ENCODE results near the gene USP48. TPM values are rescaled to one million over a fixed set of nuclear protein-coding genes. Genes with fewer than 3 reads are reported as not detected.

Gene USP48
- polyA plus RNA-seq, 2 donors: 14.4 to 18.4 TPM

- Histone ChIP-seq H3K9me3 (ENCODE audit: control insufficient read depth in 2 of 2, insufficient read depth in 1 of 2, low read depth in 1 of 2, low read length in 1 of 2) (no peaks in the 10 kb centered on the region), H3K27me3 (ENCODE audit: control insufficient read depth in 1 of 2, insufficient read depth in 2 of 2, low read length in 2 of 2) (no peaks in the 10 kb centered on the region), H3K4me3 (ENCODE audit: low read depth in 1 of 2, low read length in 2 of 2) (no peak overlapping the region), H3K4me1 (ENCODE audit: control insufficient read depth in 2 of 2, insufficient read depth in 2 of 2, low read length in 1 of 2) (peaks cover 5% of the 10 kb centered on the region in 2 donors), H3K36me3 (ENCODE audit: control insufficient read depth in 2 of 2, insufficient read depth in 2 of 2, low read length in 1 of 2) (no peaks in the 10 kb centered on the region), H3K27ac (ENCODE audit: low read depth in 2 of 2, low read length in 1 of 2) (no peak overlapping the region)
- 71 to 79% methylated on average over 12 of the region's 12 CpGs for WGBS, 2 donors
These were observed 32.9 kb upstream of the USP48 start for GRCh38 chr1:21815724-21816321.

- Histone ChIP-seq H3K4me3 (ENCODE audit: low read depth in 1 of 2, low read length in 2 of 2) (no peak overlapping the region), H3K36me3 (ENCODE audit: control insufficient read depth in 2 of 2, insufficient read depth in 2 of 2, low read length in 1 of 2) (no peaks in the 10 kb centered on the region), H3K27ac (ENCODE audit: low read depth in 2 of 2, low read length in 1 of 2) (no peak overlapping the region), H3K9me3 (ENCODE audit: control insufficient read depth in 2 of 2, insufficient read depth in 1 of 2, low read depth in 1 of 2, low read length in 1 of 2) (no peaks in the 10 kb centered on the region), H3K27me3 (ENCODE audit: control insufficient read depth in 1 of 2, insufficient read depth in 2 of 2, low read length in 2 of 2) (no peaks in the 10 kb centered on the region), H3K4me1 (ENCODE audit: control insufficient read depth in 2 of 2, insufficient read depth in 2 of 2, low read length in 1 of 2) (peaks cover 5% of the 10 kb centered on the region in 2 donors)
- WGBS, 2 donors: 87 to 91% methylated on average over 15 of the region's 15 CpGs
These were observed 32.1 kb upstream of the USP48 start for GRCh38 chr1:21814981-21815582.

- 14 to 17% methylated on average over 50 to 65 of the region's 65 CpGs for WGBS, 2 donors
- Histone ChIP-seq H3K4me3 (ENCODE audit: low read depth in 1 of 2, low read length in 2 of 2) (peak overlapping the region; percentile 17 to 27), H3K27ac (ENCODE audit: low read depth in 2 of 2, low read length in 1 of 2) (no peak overlapping the region), H3K36me3 (ENCODE audit: control insufficient read depth in 2 of 2, insufficient read depth in 2 of 2, low read length in 1 of 2) (no peaks in the 10 kb centered on the region), H3K27me3 (ENCODE audit: control insufficient read depth in 1 of 2, insufficient read depth in 2 of 2, low read length in 2 of 2) (no peaks in the 10 kb centered on the region), H3K9me3 (ENCODE audit: control insufficient read depth in 2 of 2, insufficient read depth in 1 of 2, low read depth in 1 of 2, low read length in 1 of 2) (no peaks in the 10 kb centered on the region), H3K4me1 (ENCODE audit: control insufficient read depth in 2 of 2, insufficient read depth in 2 of 2, low read length in 1 of 2) (peaks cover 5% of the 10 kb centered on the region in 2 donors)
These were observed 31.4 kb upstream of the USP48 start for GRCh38 chr1:21814241-21814918.

- Histone ChIP-seq H3K4me1 (ENCODE audit: control insufficient read depth in 2 of 2, insufficient read depth in 2 of 2, low read length in 1 of 2) (peaks cover 5% of the 10 kb centered on the region in 2 donors), H3K4me3 (ENCODE audit: low read depth in 1 of 2, low read length in 2 of 2) (no peak overlapping the region), H3K36me3 (ENCODE audit: control insufficient read depth in 2 of 2, insufficient read depth in 2 of 2, low read length in 1 of 2) (no peaks in the 10 kb centered on the region), H3K27ac (ENCODE audit: low read depth in 2 of 2, low read length in 1 of 2) (no peak overlapping the region), H3K27me3 (ENCODE audit: control insufficient read depth in 1 of 2, insufficient read depth in 2 of 2, low read length in 2 of 2) (no peaks in the 10 kb centered on the region), H3K9me3 (ENCODE audit: control insufficient read depth in 2 of 2, insufficient read depth in 1 of 2, low read depth in 1 of 2, low read length in 1 of 2) (no peaks in the 10 kb centered on the region)
- WGBS, 2 donors: 92 to 97% methylated on average over 3 of the region's 3 CpGs
These were observed 30.6 kb upstream of the USP48 start for GRCh38 chr1:21813542-21813941.

GRCh38 chr1:21811875-21812305 lies 28.9 kb upstream of the USP48 start, which contains the start of gene LDLRAD2:
TSS of gene LDLRAD2 (plus strand) at chr1:21812265. CDS start at chr1:21812452, 187 bp downstream.
- Histone ChIP-seq H3K27me3 (ENCODE audit: control insufficient read depth in 1 of 2, insufficient read depth in 2 of 2, low read length in 2 of 2) (no peaks in the 10 kb centered on the region), H3K4me1 (ENCODE audit: control insufficient read depth in 2 of 2, insufficient read depth in 2 of 2, low read length in 1 of 2) (peaks cover 5% of the 10 kb centered on the region in 2 donors), H3K9me3 (ENCODE audit: control insufficient read depth in 2 of 2, insufficient read depth in 1 of 2, low read depth in 1 of 2, low read length in 1 of 2) (no peaks in the 10 kb centered on the region), H3K27ac (ENCODE audit: low read depth in 2 of 2, low read length in 1 of 2) (no peak within 1 kb of the TSS), H3K4me3 (ENCODE audit: low read depth in 1 of 2, low read length in 2 of 2) (no peak within 1 kb of the TSS), H3K36me3 (ENCODE audit: control insufficient read depth in 2 of 2, insufficient read depth in 2 of 2, low read length in 1 of 2) (no peaks in the 10 kb centered on the region)
- 59% methylated on average over 2 of the region's 2 CpGs for WGBS, 2 donors

GRCh38 chr1:21804536-21804935 lies 21.6 kb upstream of the USP48 start:
- Histone ChIP-seq H3K4me1 (ENCODE audit: control insufficient read depth in 2 of 2, insufficient read depth in 2 of 2, low read length in 1 of 2) (no peaks in the 10 kb centered on the region), H3K27me3 (ENCODE audit: control insufficient read depth in 1 of 2, insufficient read depth in 2 of 2, low read length in 2 of 2) (no peaks in the 10 kb centered on the region), H3K27ac (ENCODE audit: low read depth in 2 of 2, low read length in 1 of 2) (no peak overlapping the region), H3K9me3 (ENCODE audit: control insufficient read depth in 2 of 2, insufficient read depth in 1 of 2, low read depth in 1 of 2, low read length in 1 of 2) (no peaks in the 10 kb centered on the region), H3K36me3 (ENCODE audit: control insufficient read depth in 2 of 2, insufficient read depth in 2 of 2, low read length in 1 of 2) (no peaks in the 10 kb centered on the region), H3K4me3 (ENCODE audit: low read depth in 1 of 2, low read length in 2 of 2) (no peak overlapping the region)
- 87 to 88% methylated on average over 2 of the region's 2 CpGs for WGBS, 2 donors

GRCh38 chr1:21801100-21801499 lies 18.2 kb upstream of the USP48 start:
- H3K27me3 ChIP-seq (ENCODE audit: control insufficient read depth in 1 of 2, insufficient read depth in 2 of 2, low read length in 2 of 2): no peaks in the 10 kb centered on the region
- no peaks in the 10 kb centered on the region for H3K4me1 ChIP-seq (ENCODE audit: control insufficient read depth in 2 of 2, insufficient read depth in 2 of 2, low read length in 1 of 2)
- H3K27ac ChIP-seq (ENCODE audit: low read depth in 2 of 2, low read length in 1 of 2): no peak overlapping the region
- 90 to 92% methylated on average over 4 of the region's 4 CpGs for WGBS, 2 donors
- H3K4me3 ChIP-seq (ENCODE audit: low read depth in 1 of 2, low read length in 2 of 2): no peak overlapping the region
- H3K9me3 ChIP-seq (ENCODE audit: control insufficient read depth in 2 of 2, insufficient read depth in 1 of 2, low read depth in 1 of 2, low read length in 1 of 2): no peaks in the 10 kb centered on the region
- H3K36me3 ChIP-seq (ENCODE audit: control insufficient read depth in 2 of 2, insufficient read depth in 2 of 2, low read length in 1 of 2): no peaks in the 10 kb centered on the region

- no peaks in the 10 kb centered on the region for H3K4me1 ChIP-seq (ENCODE audit: control insufficient read depth in 2 of 2, insufficient read depth in 2 of 2, low read length in 1 of 2)
- H3K4me3 ChIP-seq (ENCODE audit: low read depth in 1 of 2, low read length in 2 of 2): no peak overlapping the region
- H3K27ac ChIP-seq (ENCODE audit: low read depth in 2 of 2, low read length in 1 of 2): no peak overlapping the region
- H3K9me3 ChIP-seq (ENCODE audit: control insufficient read depth in 2 of 2, insufficient read depth in 1 of 2, low read depth in 1 of 2, low read length in 1 of 2): peaks cover 0 to 2% of the 10 kb centered on the region in 2 donors
- WGBS, 2 donors: 69 to 72% methylated on average over 5 of the region's 5 CpGs
- no peaks in the 10 kb centered on the region for H3K27me3 ChIP-seq (ENCODE audit: control insufficient read depth in 1 of 2, insufficient read depth in 2 of 2, low read length in 2 of 2)
- H3K36me3 ChIP-seq (ENCODE audit: control insufficient read depth in 2 of 2, insufficient read depth in 2 of 2, low read length in 1 of 2): no peaks in the 10 kb centered on the region
These were observed 16.8 kb upstream of the USP48 start for GRCh38 chr1:21799730-21800129.

- 95 to 96% methylated on average over 6 of the region's 6 CpGs for WGBS, 2 donors
- Histone ChIP-seq H3K27ac (ENCODE audit: low read depth in 2 of 2, low read length in 1 of 2) (no peak overlapping the region), H3K36me3 (ENCODE audit: control insufficient read depth in 2 of 2, insufficient read depth in 2 of 2, low read length in 1 of 2) (no peaks in the 10 kb centered on the region)
These were observed 12.1 kb upstream of the USP48 start for GRCh38 chr1:21795075-21795474.

More at GRCh38 chr1:21795075-21795474, 12.1 kb upstream of the USP48 start:
- no peaks in the 10 kb centered on the region for H3K4me1 ChIP-seq (ENCODE audit: control insufficient read depth in 2 of 2, insufficient read depth in 2 of 2, low read length in 1 of 2)
- peaks cover 0 to 4% of the 10 kb centered on the region in 2 donors for H3K9me3 ChIP-seq (ENCODE audit: control insufficient read depth in 2 of 2, insufficient read depth in 1 of 2, low read depth in 1 of 2, low read length in 1 of 2)
- H3K27me3 ChIP-seq (ENCODE audit: control insufficient read depth in 1 of 2, insufficient read depth in 2 of 2, low read length in 2 of 2): no peaks in the 10 kb centered on the region
- no peak overlapping the region for H3K4me3 ChIP-seq (ENCODE audit: low read depth in 1 of 2, low read length in 2 of 2)
